GM21381 (cell line): Measurements from ENCODE around the gene C10orf120.

ENCODE experiments used
- ATAC-seq: cut with Tn5 transposase; IDR thresholded peaks from one replicate; pipeline ENCODE4 v1.9.1; 2021; ENCODE audit warnings: mild to moderate bottlenecking, moderate library complexity; ENCODE audit not compliant: unreplicated experiment

The C10orf120 gene

GRCh38 chr10:122699796-122700455 is at the start of gene C10orf120:
Gene C10orf120 (minus strand): TSS chr10:122699846. CDS start chr10:122699790, 56 bp downstream.
- ATAC-seq, result no peak

GRCh38 chr10:122748496-122748895 is 48.9 kb upstream of the C10orf120 start:
- no peak for ATAC-seq

DNA sequence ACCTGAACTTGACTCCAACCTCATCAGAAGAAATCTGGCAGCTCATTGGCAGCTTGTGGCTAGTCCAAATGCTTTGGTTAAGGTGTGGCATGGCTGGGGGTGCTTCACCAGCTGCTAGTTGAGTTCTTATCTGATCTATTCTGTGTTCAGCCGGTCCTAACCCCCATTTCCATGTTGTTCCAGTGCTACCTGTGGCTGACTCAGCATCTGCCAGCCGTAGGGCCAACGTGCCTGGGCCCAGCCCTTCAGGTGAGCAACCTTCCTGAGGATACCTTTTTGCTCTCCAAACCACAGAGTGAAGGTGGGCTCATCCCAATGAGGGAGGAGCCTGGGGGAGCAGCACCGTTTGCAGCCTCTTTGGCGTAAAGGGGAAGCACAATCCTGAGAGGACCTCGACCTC is 46.8 kb upstream of the C10orf120 start:
- no peak for ATAC-seq

DNA sequence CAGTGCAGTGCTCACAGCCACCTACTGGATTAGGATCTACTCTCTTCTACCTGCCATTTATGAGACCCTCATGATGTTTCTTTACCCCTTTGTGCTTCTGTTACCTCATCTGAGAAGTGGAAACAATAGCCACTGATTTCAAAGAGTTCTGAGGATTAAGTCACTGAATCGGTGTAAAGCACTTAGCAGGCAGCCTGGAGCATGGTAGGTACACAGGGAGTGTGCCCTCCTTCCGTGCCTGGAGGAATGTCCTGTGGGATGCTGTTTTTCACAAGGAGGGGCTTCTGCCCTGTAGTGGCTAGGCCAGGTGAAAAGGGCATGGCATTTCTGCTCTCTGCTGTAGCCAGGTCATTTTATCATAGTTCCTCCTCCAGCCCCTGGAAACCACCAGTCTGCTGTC is 44.6 kb upstream of the C10orf120 start:
- ATAC-seq, result no peak

GRCh38 chr10:122740640-122741039 is 41.0 kb upstream of the C10orf120 start:
- ATAC-seq, result no peak

DNA sequence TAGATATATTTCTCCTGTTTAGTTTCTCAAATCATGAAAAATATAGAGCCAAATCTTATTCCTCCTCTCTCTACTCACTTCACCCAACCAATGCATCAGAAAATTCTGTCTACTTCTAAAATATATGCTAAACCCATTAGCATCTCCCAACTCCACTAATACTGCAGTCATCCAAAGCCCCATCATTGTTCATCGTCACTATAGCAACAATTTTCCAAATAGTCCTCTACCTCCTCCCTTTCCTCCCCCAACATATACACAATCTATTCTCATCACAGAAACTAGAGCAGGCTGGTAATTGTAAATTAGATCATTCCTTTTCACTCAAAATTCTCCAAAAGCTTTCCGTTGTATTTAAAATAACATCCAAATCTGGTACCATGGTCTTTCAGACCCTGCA is 38.4 kb upstream of the C10orf120 start:
- ATAC-seq, result no peak

DNA sequence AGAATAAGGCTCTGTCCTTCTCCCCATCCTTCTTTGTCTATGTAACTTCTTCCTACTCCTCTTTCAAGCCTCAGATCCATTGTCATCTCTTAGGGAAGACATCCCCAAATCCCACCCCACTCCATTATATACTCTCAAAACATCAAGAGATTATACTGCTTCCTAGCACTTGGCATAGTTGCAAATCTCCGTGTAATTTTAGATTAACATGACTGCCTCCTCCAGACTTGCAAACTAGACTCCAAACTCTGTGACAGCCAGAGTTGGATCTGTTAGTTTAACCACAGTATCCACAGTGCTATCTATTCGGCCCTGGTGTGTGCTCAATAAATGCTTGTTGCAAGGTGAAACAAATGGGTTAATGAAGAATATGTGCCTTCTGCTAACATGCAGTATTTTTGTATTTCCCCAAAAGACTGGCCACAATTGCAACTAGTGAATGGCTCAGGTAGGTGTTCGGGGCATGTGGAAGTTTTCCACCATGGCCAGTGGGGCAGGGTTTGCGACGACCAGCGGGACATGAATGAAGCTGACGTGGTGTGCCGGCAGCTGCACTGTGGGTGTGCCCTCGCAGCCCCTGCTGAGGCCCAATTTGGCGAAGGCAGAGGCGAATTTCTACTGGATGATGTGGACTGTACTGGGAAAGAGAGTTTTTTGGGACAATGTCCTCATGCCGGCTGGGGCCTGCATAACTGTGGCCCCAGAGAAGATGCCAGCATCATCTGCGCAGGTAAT is 34.5 kb upstream of the C10orf120 start:
- no peak for ATAC-seq

- no peak for ATAC-seq
These were observed 33.8 kb upstream of the C10orf120 start for GRCh38 chr10:122733443-122733842.

DNA sequence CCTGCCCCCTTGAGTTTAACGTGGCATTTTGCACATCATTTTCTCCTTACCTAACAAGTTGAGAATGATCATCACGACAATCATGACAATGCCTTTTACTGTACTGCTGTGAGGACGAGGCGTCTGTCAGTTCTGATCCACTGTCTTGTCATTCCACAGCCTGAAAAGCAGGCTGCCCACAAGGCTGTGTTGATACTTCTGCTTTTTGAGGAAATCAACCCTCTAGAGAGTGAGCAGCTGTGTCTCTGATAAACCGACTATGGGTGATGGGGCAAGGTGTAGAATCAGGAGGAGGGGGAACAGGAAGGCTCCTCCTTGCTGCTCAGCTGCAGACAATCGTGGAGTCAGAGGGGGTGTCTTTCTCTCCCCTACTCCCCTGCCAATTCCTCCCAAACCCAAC is 30.6 kb upstream of the C10orf120 start:
- no peak for ATAC-seq

- no peak for ATAC-seq
These were observed 29.5 kb upstream of the C10orf120 start for GRCh38 chr10:122729126-122729525.

- no peak for ATAC-seq
These were observed 27.8 kb upstream of the C10orf120 start for GRCh38 chr10:122727426-122727825.

DNA sequence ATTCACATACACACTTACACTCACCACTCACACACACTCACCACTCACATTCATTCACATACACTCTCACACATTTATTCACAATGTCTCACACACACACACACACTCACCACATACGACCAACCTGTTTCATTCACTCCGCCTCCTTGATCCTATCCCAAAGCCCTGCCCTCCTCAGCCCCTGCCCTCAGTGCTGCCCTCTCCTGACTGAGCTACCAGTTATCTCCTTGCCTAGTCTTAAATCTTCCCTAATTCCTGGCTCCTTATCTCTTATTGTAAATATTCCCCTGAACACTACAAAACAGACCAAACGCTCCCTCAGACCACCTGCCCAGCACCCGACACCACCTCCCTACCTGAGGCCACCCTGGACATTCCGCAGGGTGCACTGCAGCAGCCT is 26.1 kb upstream of the C10orf120 start:
- no peak for ATAC-seq

GRCh38 chr10:122725006-122725405 is 25.4 kb upstream of the C10orf120 start:
- ATAC-seq, result no peak

GRCh38 chr10:122721111-122721510 is 21.5 kb upstream of the C10orf120 start:
- no peak for ATAC-seq

GRCh38 chr10:122716025-122716424 is 16.4 kb upstream of the C10orf120 start:
- ATAC-seq, result no peak

GRCh38 chr10:122715576-122715975 is 15.9 kb upstream of the C10orf120 start:
- no peak for ATAC-seq

GRCh38 chr10:122713091-122713885 is 13.6 kb upstream of the C10orf120 start:
- no peak for ATAC-seq

DNA sequence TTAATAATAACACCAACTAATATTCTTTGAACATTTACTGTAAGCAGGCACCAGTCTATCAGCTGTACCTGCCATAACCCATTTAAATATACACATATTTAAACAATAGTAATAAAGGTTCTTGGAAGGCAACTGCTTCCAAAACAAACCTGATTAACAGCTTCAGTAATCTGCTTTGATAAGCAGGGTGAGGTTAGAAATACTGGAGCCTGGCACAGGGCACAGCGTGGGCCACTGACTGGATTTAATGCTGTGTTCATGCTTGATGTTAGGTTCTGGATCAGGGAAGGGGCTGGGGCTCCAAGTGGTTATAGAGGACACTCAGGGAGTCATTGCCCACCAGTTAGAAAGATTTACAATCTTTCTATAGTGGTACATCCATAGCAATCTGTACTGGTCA is 10.9 kb upstream of the C10orf120 start:
- ATAC-seq, result no peak

DNA sequence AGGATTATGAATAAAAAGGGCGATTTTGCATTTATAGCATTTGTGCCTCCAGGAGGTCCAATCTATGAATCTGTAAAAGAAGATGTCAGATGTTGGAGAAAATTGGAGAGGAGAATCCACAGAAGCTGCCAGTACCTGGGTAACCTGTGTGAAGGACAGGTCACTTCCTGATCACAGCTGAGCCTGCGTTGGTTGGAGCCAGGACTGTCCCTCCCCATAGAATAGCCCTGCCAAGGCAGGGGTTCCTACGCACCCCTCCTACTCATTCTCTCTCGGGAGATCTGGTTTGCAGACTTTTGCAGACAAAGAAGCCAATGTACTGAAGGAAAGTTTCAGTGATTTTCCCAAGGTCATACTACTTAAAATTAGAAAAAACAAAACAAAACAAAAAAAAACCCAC is 10.3 kb upstream of the C10orf120 start:
- ATAC-seq, result no peak

DNA sequence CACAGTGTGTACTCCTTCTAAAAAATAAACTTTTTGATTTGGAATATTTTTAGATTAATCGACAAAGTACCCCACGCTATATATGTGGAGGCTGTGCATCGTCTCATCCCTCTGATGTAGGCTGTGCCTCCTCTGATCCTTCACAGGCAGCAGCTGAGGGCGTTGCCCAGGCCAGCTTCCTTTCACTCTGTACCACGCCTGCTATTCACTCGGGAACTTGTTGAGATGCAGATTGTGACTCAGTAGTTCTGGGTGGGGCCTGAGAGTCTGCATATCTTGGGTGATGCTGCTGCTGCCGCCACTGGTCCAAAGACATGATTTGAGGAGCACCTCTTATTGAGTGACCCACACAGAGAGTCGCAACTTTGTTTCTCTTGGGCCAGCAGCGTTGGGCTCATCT is 7.9 kb upstream of the C10orf120 start:
- ATAC-seq, result no peak

DNA sequence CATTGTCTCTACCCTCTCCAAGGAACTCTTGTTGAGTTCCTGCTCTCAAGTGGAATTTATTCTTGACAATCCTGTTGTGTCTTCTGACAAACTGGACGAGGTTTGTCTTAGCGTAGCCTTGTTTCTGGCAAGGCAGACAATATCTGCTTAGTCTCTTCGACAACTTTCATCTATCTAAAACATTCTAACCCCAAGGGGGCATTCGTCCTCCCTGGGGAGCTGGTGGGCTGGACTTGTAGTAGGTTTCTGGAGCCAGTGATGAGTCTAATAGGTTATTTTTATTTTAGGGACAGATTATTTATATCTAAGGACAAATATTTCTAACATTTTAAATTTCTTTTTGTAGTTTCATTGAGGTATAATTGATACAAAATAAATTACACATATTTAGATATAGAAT is 7.3 kb upstream of the C10orf120 start:
- ATAC-seq, result no peak

DNA sequence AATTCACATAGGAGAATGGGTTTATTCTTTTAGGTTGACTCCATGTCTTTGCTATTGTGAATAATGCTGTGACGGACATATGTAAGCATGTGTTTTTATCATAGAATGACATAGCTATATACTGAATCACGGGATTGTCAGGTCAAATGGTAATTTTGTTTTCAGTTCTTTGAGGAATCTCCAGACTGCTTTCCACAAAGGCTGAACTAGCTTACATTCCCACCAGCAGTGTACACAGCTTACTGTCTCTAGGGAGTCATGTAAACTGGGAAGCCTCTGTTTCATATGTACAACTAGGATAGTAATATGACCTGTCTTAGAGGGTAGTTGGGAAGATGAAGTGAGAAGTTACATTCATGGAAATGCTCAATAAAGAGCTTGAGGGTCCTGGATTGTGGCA is 6.8 kb upstream of the C10orf120 start:
- no peak for ATAC-seq
